CD8-positive, alpha-beta memory T cell (primary cell): Measurements from ENCODE around the gene VIPAS39. TPM values are rescaled to one million over a fixed set of nuclear protein-coding genes. Genes with fewer than 3 reads are reported as not detected.
A peak's percentile ranks its signal among the peaks of the same experiment; 100 is the strongest.

Experiments
- CTCF ChIA-PET: fragments of 350-600 bp; sonication (Branson Sonifier 250); formaldehyde crosslinking; loops from one replicate; lab custom pipeline; 2021; ENCODE audit warnings: antibody characterized with exemption; lab: Charles Lee
- POLR2A ChIA-PET: fragments of 350-600 bp; sonication (Branson Sonifier 250); formaldehyde crosslinking; loops from one replicate; lab custom pipeline; 2021; ENCODE audit warnings: antibody characterized with exemption; lab: Charles Lee
- DNase-seq, 5 donors: peaks; one replicate each; pipeline versions ENCODE4 v3.0.0 to v3.0.0-alpha.2; 2020 to 2022; ENCODE audit warnings: mixed read lengths in 1 of 5
- H3K27ac ChIP-seq: one replicate; pipeline ENCODE4 v1.7.0; 2013; ENCODE audit warnings: low read depth, mild to moderate bottlenecking, low read length, moderate library complexity
- H3K27me3 ChIP-seq: 2 replicates; pipeline ENCODE4 v1.7.0; 2013; ENCODE audit warnings: low read length, mild to moderate bottlenecking; ENCODE audit not compliant: insufficient read depth, poor library complexity, severe bottlenecking
- H3K36me3 ChIP-seq: 2 replicates; pipeline ENCODE4 v1.7.0; 2013; ENCODE audit warnings: mild to moderate bottlenecking, low read length, moderate library complexity; ENCODE audit not compliant: insufficient read depth
- H3K4me1 ChIP-seq: 2 replicates; pipeline ENCODE4 v1.7.0; 2013; ENCODE audit warnings: mild to moderate bottlenecking, low read length, moderate library complexity; ENCODE audit not compliant: insufficient read depth
- H3K4me3 ChIP-seq: 2 replicates; pipeline ENCODE4 v1.7.0; 2013; ENCODE audit warnings: mild to moderate bottlenecking, low read length
- H3K9me3 ChIP-seq: 2 replicates; pipeline ENCODE4 v1.7.0; 2013; ENCODE audit warnings: mild to moderate bottlenecking, low read length
- H3K27ac Mint-ChIP-seq, 8 donors: one replicate each; pipeline ENCODE4 v1.8.0; 2020 to 2021; ENCODE audit warnings: mixed read lengths in 8 of 8, mild to moderate bottlenecking in 6 of 8, inconsistent platforms in 3 of 8, moderate library complexity in 3 of 8
- H3K27me3 Mint-ChIP-seq, 2 donors: one replicate each; pipeline ENCODE4 v1.8.0; 2020 to 2021; ENCODE audit warnings: mixed read lengths in 2 of 2, mild to moderate bottlenecking in 1 of 2, moderate library complexity in 1 of 2
- H3K36me3 Mint-ChIP-seq, 3 donors: one replicate each; pipeline ENCODE4 v1.8.0; 2020 to 2021; ENCODE audit warnings: mixed read lengths in 3 of 3, inconsistent platforms in 1 of 3, mild to moderate bottlenecking in 1 of 3
- H3K4me1 Mint-ChIP-seq, 3 donors: one replicate each; pipeline ENCODE4 v1.8.0; 2020 to 2021; ENCODE audit warnings: mixed read lengths in 3 of 3, inconsistent platforms in 1 of 3, mild to moderate bottlenecking in 1 of 3
- H3K4me3 Mint-ChIP-seq, 7 donors: one replicate each; pipeline ENCODE4 v1.8.0; 2020 to 2021; ENCODE audit warnings: mixed read lengths in 7 of 7, mild to moderate bottlenecking in 6 of 7, moderate library complexity in 4 of 7, inconsistent platforms in 2 of 7
- H3K9me3 Mint-ChIP-seq, 5 donors: one replicate each; pipeline ENCODE4 v1.8.0; 2020 to 2022; ENCODE audit warnings: mixed read lengths in 5 of 5, mild to moderate bottlenecking in 3 of 5, moderate library complexity in 2 of 5, inconsistent platforms in 1 of 5
- polyA plus RNA-seq: library from polyadenylated mRNA; unstranded; fragments of 300-500 nt; fragmentation: Illumina TruSeq; gene quantifications from one replicate; pipeline ENCODE4 v1.2.3, GENCODE V29; 2021
- total RNA-seq, 2 experiments: library from RNA; stranded (reverse); gene quantifications; one replicate each; pipeline ENCODE4 v1.2.3, GENCODE V29; 2021

The VIPAS39 gene
- 10 to 100 TPM; 18.7 to 19.6 TPM for total RNA-seq
- polyA plus RNA-seq: 9.8 TPM

GRCh38 chr14:77457522-77458248 lies at the start of gene VIPAS39, which contains the start of gene AHSA1:
Gene VIPAS39 (minus strand): TSS chr14:77457601. CDS start chr14:77454102, 3,499 bp downstream.
Gene AHSA1 (plus strand): TSS chr14:77458093. CDS start chr14:77458190, 97 bp downstream.
- Mint-ChIP-seq H3K27me3 (no peaks in the 10 kb centered on the region), H3K36me3 (peaks cover 0 to 56% (median 22%) of the 10 kb centered on the region in 3 donors), H3K27ac (peak within 1 kb of the TSS; percentile 91 to 100 (median 100)), H3K4me3 (peak within 1 kb of the TSS; percentile 98 to 100 (median 100)), H3K9me3 (no peaks in the 10 kb centered on the region), H3K4me1 (peaks cover 31 to 66% (median 42%) of the 10 kb centered on the region in 3 donors)
- Histone ChIP-seq H3K4me1 (peaks cover 26% of the 10 kb centered on the region), H3K27ac (peak within 1 kb of the TSS; percentile 90), H3K27me3 (no peaks in the 10 kb centered on the region), H3K9me3 (no peaks in the 10 kb centered on the region), H3K36me3 (peaks cover 33% of the 10 kb centered on the region), H3K4me3 (peak within 1 kb of the TSS; percentile 100)
- ChIA-PET POLR2A (interaction anchor here (0.6 to 1.0 kb wide), 3 partner anchors 12 to 342 kb away, joined by 3 to 5 read pairs (median 3); partner anchors contain the start of genes ADCK1 and GSTZ1), CTCF (no interaction called here)
- peak; percentile 88 to 96 (median 96) for DNase-seq

- H3K27me3 ChIP-seq: no peaks in the 10 kb centered on the region
- peaks cover 0 to 2% (median 0%) of the 10 kb centered on the region in 3 donors for H3K4me1 Mint-ChIP-seq
- no peak overlapping the region for H3K27ac ChIP-seq
- no peak for DNase-seq
- ChIA-PET POLR2A (interaction anchor here (0.6 kb wide), 1 partner anchor 26 kb away, joined by 6 read pairs; no protein-coding TSS in a partner anchor), CTCF (no interaction called here)
- H3K27ac Mint-ChIP-seq: peak overlapping the region in 1 of 8 donors; percentile 38
- no peak overlapping the region for H3K4me3 ChIP-seq
- H3K36me3 Mint-ChIP-seq: peaks cover 18 to 30% (median 28%) of the 10 kb centered on the region in 3 donors
- H3K27me3 Mint-ChIP-seq: peaks cover 5 to 11% of the 10 kb centered on the region in 2 donors
- H3K9me3 Mint-ChIP-seq: peaks cover 0 to 12% (median 8%) of the 10 kb centered on the region in 5 donors
- H3K9me3 ChIP-seq: no peaks in the 10 kb centered on the region
- H3K4me1 ChIP-seq: no peaks in the 10 kb centered on the region
- H3K4me3 Mint-ChIP-seq: no peak overlapping the region
- H3K36me3 ChIP-seq: no peaks in the 10 kb centered on the region
Measured at GRCh38 chr14:77505031-77505430, 47.6 kb upstream of the VIPAS39 start.

GRCh38 chr14:77503138-77503537 lies 45.7 kb upstream of the VIPAS39 start:
- Mint-ChIP-seq H3K27ac (peak overlapping the region in 1 of 8 donors; percentile 47), H3K4me1 (peaks cover under 1 to 8% (median 2%) of the 10 kb centered on the region in 3 donors), H3K4me3 (no peak overlapping the region), H3K9me3 (peaks cover 0 to 12% (median 8%) of the 10 kb centered on the region in 5 donors), H3K36me3 (peaks cover 10 to 23% (median 13%) of the 10 kb centered on the region in 3 donors), H3K27me3 (peaks cover 12 to 15% of the 10 kb centered on the region in 2 donors)
- no peaks in the 10 kb centered on the region for H3K9me3 ChIP-seq
- ChIA-PET POLR2A (no interaction called here), CTCF (no interaction called here)
- DNase-seq: no peak
- H3K27ac ChIP-seq: no peak overlapping the region
- H3K4me1 ChIP-seq: peaks cover 2% of the 10 kb centered on the region
- H3K36me3 ChIP-seq: no peaks in the 10 kb centered on the region
- H3K4me3 ChIP-seq: no peak overlapping the region
- H3K27me3 ChIP-seq: peaks cover under 1% of the 10 kb centered on the region

GRCh38 chr14:77502109-77502782 lies 44.8 kb upstream of the VIPAS39 start:
- Mint-ChIP-seq H3K36me3 (peaks cover 4 to 19% (median 7%) of the 10 kb centered on the region in 3 donors), H3K4me3 (peak overlapping the region in 1 of 7 donors; percentile 62), H3K27ac (no peak overlapping the region), H3K27me3 (peaks cover 18% of the 10 kb centered on the region in 2 donors), H3K4me1 (peaks cover 5 to 12% (median 5%) of the 10 kb centered on the region in 3 donors), H3K9me3 (peaks cover 0 to 12% (median 8%) of the 10 kb centered on the region in 5 donors)
- Histone ChIP-seq H3K27me3 (peaks cover 6% of the 10 kb centered on the region), H3K4me1 (peaks cover 7% of the 10 kb centered on the region), H3K4me3 (no peak overlapping the region), H3K9me3 (no peaks in the 10 kb centered on the region), H3K36me3 (no peaks in the 10 kb centered on the region), H3K27ac (no peak overlapping the region)
- DNase-seq: no peak
- POLR2A ChIA-PET: no interaction called here
- CTCF ChIA-PET: no interaction called here

GRCh38 chr14:77498984-77499527 lies 41.7 kb upstream of the VIPAS39 start:
- no peak for DNase-seq
- ChIA-PET POLR2A (no interaction called here), CTCF (no interaction called here)
- Mint-ChIP-seq H3K4me1 (peaks cover 5 to 12% (median 5%) of the 10 kb centered on the region in 3 donors), H3K4me3 (peak overlapping the region; percentile 37 to 89 (median 71)), H3K9me3 (peaks cover 0 to 6% (median 3%) of the 10 kb centered on the region in 5 donors), H3K36me3 (peaks cover 0 to 6% (median 5%) of the 10 kb centered on the region in 3 donors), H3K27ac (no peak overlapping the region), H3K27me3 (peaks cover 26 to 30% of the 10 kb centered on the region in 2 donors)
- H3K27ac ChIP-seq: no peak overlapping the region
- H3K9me3 ChIP-seq: no peaks in the 10 kb centered on the region
- peaks cover 7% of the 10 kb centered on the region for H3K4me1 ChIP-seq
- no peaks in the 10 kb centered on the region for H3K36me3 ChIP-seq
- no peak overlapping the region for H3K4me3 ChIP-seq
- H3K27me3 ChIP-seq: peaks cover 6% of the 10 kb centered on the region

- Histone ChIP-seq H3K27ac (no peak within 1 kb of the TSS), H3K4me3 (no peak within 1 kb of the TSS), H3K27me3 (peaks cover 6% of the 10 kb centered on the region), H3K9me3 (no peaks in the 10 kb centered on the region), H3K36me3 (no peaks in the 10 kb centered on the region), H3K4me1 (peaks cover 7% of the 10 kb centered on the region)
- CTCF ChIA-PET: no interaction called here
- Mint-ChIP-seq H3K27me3 (peaks cover 25 to 30% of the 10 kb centered on the region in 2 donors), H3K4me1 (peaks cover 5 to 12% (median 5%) of the 10 kb centered on the region in 3 donors), H3K36me3 (peaks cover 0 to 5% (median 4%) of the 10 kb centered on the region in 3 donors), H3K9me3 (peaks cover 0 to 5% (median 3%) of the 10 kb centered on the region in 5 donors), H3K4me3 (peak within 1 kb of the TSS; percentile 76 to 89 (median 80)), H3K27ac (no peak within 1 kb of the TSS)
- POLR2A ChIA-PET: no interaction called here
- peak in 4 of 5 donors; percentile 4 to 34 (median 17) for DNase-seq
Measured at GRCh38 chr14:77498120-77498979, 40.9 kb upstream of the VIPAS39 start, which contains the start of gene ISM2. Gene ISM2 (minus strand): TSS chr14:77498816. CDS start chr14:77498793, 23 bp downstream.

GRCh38 chr14:77495334-77495733 lies 37.9 kb upstream of the VIPAS39 start:
- Histone ChIP-seq H3K36me3 (no peaks in the 10 kb centered on the region), H3K9me3 (no peaks in the 10 kb centered on the region), H3K4me1 (peaks cover 7% of the 10 kb centered on the region), H3K4me3 (no peak overlapping the region), H3K27ac (no peak overlapping the region), H3K27me3 (peaks cover 6% of the 10 kb centered on the region)
- DNase-seq: no peak
- Mint-ChIP-seq H3K9me3 (no peaks in the 10 kb centered on the region), H3K4me1 (peaks cover 4 to 12% (median 5%) of the 10 kb centered on the region in 3 donors), H3K4me3 (peak overlapping the region in 1 of 7 donors; percentile 59), H3K27ac (no peak overlapping the region), H3K36me3 (no peaks in the 10 kb centered on the region), H3K27me3 (peaks cover 17 to 28% of the 10 kb centered on the region in 2 donors)
- ChIA-PET CTCF (no interaction called here), POLR2A (no interaction called here)
